HCT116 (cell line): ENCODE results near the gene C3orf70. TPM values are rescaled to one million over a fixed set of nuclear protein-coding genes. Genes with fewer than 3 reads are reported as not detected.

ENCODE experiments used
- ATAC-seq: fragments of 200-7000 bp; cut with Tn5 transposase; 2 replicates; pipeline ENCODE4 v1.9.1; 2020; ENCODE audit warnings: mild to moderate bottlenecking, moderate library complexity
- BruUV-seq: library from RNA; stranded (reverse); fragments of 400-500 nt; replicated peaks from 2 replicates; lab custom pipeline; 2021; lab: Mats Ljungman, UMichigan
- CTCF ChIA-PET: fragments of 300-600 bp; sonication (Branson Sonifier 250); formaldehyde crosslinking; loops from one replicate; lab custom pipeline; 2021; ENCODE audit warnings: antibody characterized with exemption; lab: Charles Lee
- POLR2A ChIA-PET: fragments of 300-600, 350-600 bp; sonication (Branson Sonifier 250); formaldehyde crosslinking; loops from one replicate; lab custom pipeline; 2021; ENCODE audit warnings: antibody characterized with exemption; lab: Charles Lee
- RAD21 ChIA-PET, 2 experiments: fragments of 300-600 bp; sonication (Branson Sonifier 250); formaldehyde crosslinking; loops; one replicate each; lab custom pipeline; 2023; ENCODE audit warnings: low total read pairs in 2 of 2; ENCODE audit not compliant: uncharacterized antibody in 2 of 2, unreplicated experiment in 2 of 2, low non-redundant PET in 1 of 2; lab: Charles Lee
- DNase-seq: peaks from one replicate; pipeline ENCODE4 v3.0.0-alpha.2; 2010; ENCODE audit warnings: low read depth, low spot score
- H2AFZ ChIP-seq: fragments of 200-600 bp; shearing (Covaris generic), sonication (generic); 2 replicates; pipeline ENCODE4 v1.6.1; 2017; ENCODE audit warnings: low read depth, mixed run types, mixed read lengths, antibody characterized with exemption, low read length; ENCODE audit not compliant: poor library complexity, severe bottlenecking
- H3K27ac ChIP-seq: 2 replicates; pipeline ENCODE4 v1.5.1; 2012; ENCODE audit warnings: low read depth, low read length
- H3K27me3 ChIP-seq: fragments of 200-600 bp; sonication (generic); 2 replicates; pipeline ENCODE4 v1.6.1; 2016; ENCODE audit warnings: mixed run types, low read length, mixed read lengths; ENCODE audit not compliant: insufficient read depth
- H3K36me3 ChIP-seq, 2 experiments: fragments of 200-500 bp in 1 of 2; fragments of 200-600 bp in 1 of 2; sonication (Bioruptor generic) in 1 of 2; sonication (generic) in 1 of 2; 2 replicates each; pipeline versions ENCODE4 v1.5.1 to v1.6.1; 2014 to 2016; ENCODE audit warnings: low read length in 2 of 2, inconsistent platforms in 1 of 2, mixed read lengths in 1 of 2, mixed run types in 1 of 2; ENCODE audit not compliant: insufficient read depth in 2 of 2, control insufficient read depth in 1 of 2
- H3K4me1 ChIP-seq, 2 experiments: fragments of 200-600 bp in 1 of 2; sonication (generic) in 1 of 2; 2 replicates each; pipeline versions ENCODE4 v1.5.1 to v1.6.1; 2012 to 2017; ENCODE audit warnings: low read length in 2 of 2, inconsistent platforms in 1 of 2, mild to moderate bottlenecking in 1 of 2, mixed read lengths in 1 of 2, mixed run types in 1 of 2, moderate library complexity in 1 of 2; ENCODE audit not compliant: insufficient read depth in 2 of 2, control insufficient read depth in 1 of 2
- H3K4me2 ChIP-seq: fragments of 200-600 bp; sonication (generic); 2 replicates; pipeline ENCODE4 v1.6.1; 2017; ENCODE audit warnings: mixed run types, low read length, mixed read lengths
- H3K4me3 ChIP-seq, 2 experiments: fragments of 200-600 bp in 1 of 2; sonication (generic) in 1 of 2; replicated peaks in 1 of 2; 2 replicates each; pipeline ENCODE4 v1.5.1; 2011 to 2016; ENCODE audit warnings: low read length in 2 of 2, control low read depth in 1 of 2, low read depth in 1 of 2, mild to moderate bottlenecking in 1 of 2, mixed read lengths in 1 of 2, mixed run types in 1 of 2
- H3K79me2 ChIP-seq: fragments of 200-600 bp; sonication (generic); 2 replicates; pipeline ENCODE4 v1.6.1; 2017; ENCODE audit warnings: mild to moderate bottlenecking, mixed run types, low read length, moderate library complexity, mixed read lengths; ENCODE audit not compliant: insufficient read depth
- H3K9ac ChIP-seq: fragments of 200-600 bp; sonication (generic); 2 replicates; pipeline ENCODE4 v1.6.1; 2016; ENCODE audit warnings: low read length, mixed read lengths
- H3K9me2 ChIP-seq: fragments of 200-600 bp; sonication (generic), shearing (Covaris generic); 2 replicates; pipeline ENCODE4 v1.6.1; 2017; ENCODE audit warnings: mixed run types, mild to moderate bottlenecking, moderate library complexity; ENCODE audit not compliant: insufficient read depth
- H3K9me3 ChIP-seq, 2 experiments: fragments of 200-500 bp in 1 of 2; fragments of 200-600 bp in 1 of 2; sonication (Bioruptor generic) in 1 of 2; sonication (generic) in 1 of 2; 2 replicates each; pipeline ENCODE4 v1.6.1; 2014 to 2017; ENCODE audit warnings: low read length in 2 of 2, mixed read lengths in 2 of 2, inconsistent platforms in 1 of 2, low read depth in 1 of 2, mild to moderate bottlenecking in 1 of 2, mixed run types in 1 of 2, moderate library complexity in 1 of 2; ENCODE audit not compliant: control insufficient read depth in 1 of 2, insufficient read depth in 1 of 2
- H4K20me1 ChIP-seq: fragments of 200-600 bp; sonication (generic), shearing (Covaris generic); 2 replicates; pipeline ENCODE4 v1.6.1; 2017; ENCODE audit warnings: mixed run types, mild to moderate bottlenecking, moderate library complexity; ENCODE audit not compliant: insufficient read depth
- ATF3 ChIP-seq: IDR thresholded peaks from 2 replicates; pipeline ENCODE4 v1.6.1; 2012
- CEBPB ChIP-seq: IDR thresholded peaks from 2 replicates; pipeline ENCODE4 v1.6.1; 2012; ENCODE audit warnings: low read depth
- CTCF ChIP-seq, 3 experiments: fragments of 200-600 bp in 1 of 3; sonication (generic) in 1 of 3; IDR thresholded peaks in 2 of 3; conservative IDR thresholded peaks in 1 of 3; 2 replicates each; pipeline ENCODE4 v1.5.1; 2012 to 2017; ENCODE audit warnings: low read depth in 2 of 3, low read length in 2 of 3, antibody characterized with exemption in 1 of 3, borderline replicate concordance in 1 of 3, control low read depth in 1 of 3, mild to moderate bottlenecking in 1 of 3, mixed read lengths in 1 of 3, mixed run types in 1 of 3, moderate library complexity in 1 of 3; ENCODE audit not compliant: insufficient read depth in 1 of 3
- EGR1 ChIP-seq: IDR thresholded peaks from 2 replicates; pipeline ENCODE4 v1.6.1; 2012; ENCODE audit warnings: low read depth
- ELF1 ChIP-seq: IDR thresholded peaks from 2 replicates; pipeline ENCODE4 v1.6.1; 2012; ENCODE audit warnings: low read depth, borderline replicate concordance
- EZH2phosphoT487 ChIP-seq: fragments of 200-600 bp; IDR thresholded peaks from 2 replicates; pipeline ENCODE4 v1.6.1; 2018; ENCODE audit warnings: antibody characterized with exemption, borderline replicate concordance
- JUND ChIP-seq: IDR thresholded peaks from 2 replicates; pipeline ENCODE4 v1.6.1; 2012
- POLR2A ChIP-seq: IDR thresholded peaks from 2 replicates; pipeline ENCODE4 v1.7.0; 2011; ENCODE audit warnings: borderline replicate concordance; ENCODE audit not compliant: insufficient read depth, insufficient read length; ENCODE audit errors: extremely low read depth
- POLR2AphosphoS5 ChIP-seq: IDR thresholded peaks from 2 replicates; pipeline ENCODE4 v1.6.1; 2011; ENCODE audit warnings: mild to moderate bottlenecking, low read depth, low read length, moderate library complexity
- RAD21 ChIP-seq: IDR thresholded peaks from 2 replicates; pipeline ENCODE4 v1.6.1; 2012; ENCODE audit warnings: low read depth, mild to moderate bottlenecking
- REST ChIP-seq: IDR thresholded peaks from 2 replicates; pipeline ENCODE4 v1.6.1; 2012; ENCODE audit warnings: low read depth
- SIN3A ChIP-seq: IDR thresholded peaks from 2 replicates; pipeline ENCODE4 v1.6.1; 2012; ENCODE audit warnings: low read depth
- SP1 ChIP-seq: IDR thresholded peaks from 2 replicates; pipeline ENCODE4 v1.6.1; 2012; ENCODE audit warnings: low read depth
- SRF ChIP-seq: IDR thresholded peaks from 2 replicates; pipeline ENCODE4 v1.6.1; 2012; ENCODE audit warnings: low read depth
- TCF7L2 ChIP-seq: IDR thresholded peaks from 2 replicates; pipeline ENCODE4 v1.7.0; 2011; ENCODE audit warnings: borderline replicate concordance, inconsistent platforms; ENCODE audit not compliant: insufficient read depth, insufficient read length; ENCODE audit errors: extremely low read depth
- YY1 ChIP-seq: IDR thresholded peaks from 2 replicates; pipeline ENCODE4 v1.6.1; 2011; ENCODE audit warnings: low read length, low read depth, moderate library complexity, mild to moderate bottlenecking; ENCODE audit not compliant: insufficient replicate concordance; ENCODE audit errors: extremely low read depth
- ZBTB33 ChIP-seq: IDR thresholded peaks from 2 replicates; pipeline ENCODE4 v1.6.1; 2011; ENCODE audit warnings: mild to moderate bottlenecking, low read length, moderate library complexity; ENCODE audit not compliant: insufficient replicate concordance; ENCODE audit errors: extremely low read depth
- ZFX ChIP-seq: fragments of 450-650 bp; IDR thresholded peaks from 2 replicates; pipeline ENCODE4 v1.6.1; 2017
- ZNF274 ChIP-seq: fragments of 200-500 bp; sonication (Bioruptor generic); IDR thresholded peaks from 2 replicates; pipeline ENCODE4 v1.6.1; 2014; ENCODE audit warnings: mild to moderate bottlenecking, low read depth, low read length, inconsistent platforms
- intact Hi-C: fragments of 100-400 bp; cut with micrococcal nuclease; formaldehyde crosslinking; loops from 2 replicates; pipeline ENCODE4 v1.10.0; 2022
- total RNA-seq: library from RNA; stranded (reverse); gene quantifications from one replicate; pipeline ENCODE4 v1.2.1, GENCODE V29; 2021; ENCODE audit not compliant: unreplicated experiment
- TF ChIP-seq, protein P1 (sequence below): IDR thresholded peaks from 2 replicates; pipeline ENCODE4 v1.6.1; 2012

C3orf70 gene
- total RNA-seq, 1 experiment from 2014 or later: not detected

DNA sequence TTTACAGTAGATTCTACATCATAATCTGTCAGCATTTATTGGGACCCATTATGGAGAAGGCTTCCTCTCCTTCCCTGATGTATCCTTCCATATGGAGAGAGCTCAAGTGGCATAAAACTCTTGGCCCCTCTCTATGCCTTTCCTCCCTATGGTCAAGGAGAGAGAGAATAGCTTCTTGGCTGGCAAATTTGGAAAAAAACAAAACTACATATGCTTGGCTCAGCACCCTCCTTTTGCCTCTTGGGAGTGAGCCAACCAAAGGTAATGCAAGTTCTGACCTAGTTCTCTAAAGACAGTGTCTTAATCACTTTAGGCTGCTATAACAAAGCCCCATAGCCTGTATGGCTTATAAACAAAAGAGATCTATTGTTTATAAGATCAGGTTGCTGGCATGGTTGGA is 37.5 kb downstream of the C3orf70 start:
- no peak for DNase-seq
- no peaks in the 10 kb centered on the region for H3K79me2 ChIP-seq
- no peaks in the 10 kb centered on the region for H4K20me1 ChIP-seq
- no peak overlapping the region for H3K4me2 ChIP-seq
- BruUV-seq: no TSS peak
- H2AFZ ChIP-seq: no peak overlapping the region
- H3K27ac ChIP-seq: no peak overlapping the region
- no peaks in the 10 kb centered on the region for H3K9me2 ChIP-seq
- no peaks in the 10 kb centered on the region for H3K9me3 ChIP-seq
- H3K9ac ChIP-seq: no peak overlapping the region
- RAD21 ChIA-PET: no interaction called here
- H3K36me3 ChIP-seq: no peaks in the 10 kb centered on the region
- H3K27me3 ChIP-seq: 0 out of 2 replicates have a peak, but pooled peaks cover 3% of the 10 kb centered on the region
- no peak for ATAC-seq
- POLR2A ChIA-PET: no interaction called here
- intact Hi-C loops: no loop called here
- CTCF ChIA-PET: no interaction called here
- no peak overlapping the region for H3K4me3 ChIP-seq
- no peak for TF ChIP-seq ELF1
- no peak for TF ChIP-seq ATF3
- no peak for TF ChIP-seq EZH2phosphoT487
- TF ChIP-seq ZFX: no peak
- TF ChIP-seq SRF: no peak
- no peak for TF ChIP-seq POLR2AphosphoS5
- TF ChIP-seq TCF7L2: no peak
- TF ChIP-seq YY1: no peak
- TF ChIP-seq POLR2A: no peak
- TF ChIP-seq CTCF (IDR thresholded peaks at IDR 0.05 in 2 of 3, conservative IDR thresholded peaks at IDR 0.05 in 1 of 3; ENCODE audit: borderline replicate concordance in 1 of 3, insufficient read depth in 1 of 3, low read depth in 2 of 3, low read length in 2 of 3): no peak
- no peak for TF ChIP-seq REST
- TF ChIP-seq CEBPB: no peak
- TF ChIP-seq SP1: no peak
- no peak for TF ChIP-seq EGR1
- TF ChIP-seq ZBTB33: no peak
- TF ChIP-seq RAD21: no peak
- no peak for TF ChIP-seq ZNF274
- TF ChIP-seq SIN3A: no peak
- TF ChIP-seq JUND: no peak
- TF ChIP-seq, protein P1, sequence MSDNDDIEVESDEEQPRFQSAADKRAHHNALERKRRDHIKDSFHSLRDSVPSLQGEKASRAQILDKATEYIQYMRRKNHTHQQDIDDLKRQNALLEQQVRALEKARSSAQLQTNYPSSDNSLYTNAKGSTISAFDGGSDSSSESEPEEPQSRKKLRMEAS: no peak
- no peaks in the 10 kb centered on the region for H3K4me1 ChIP-seq
